Peyer's patch (tissue), 4 donors: ENCODE measurements around the gene GABRQ.

ENCODE experiments used
- POLR2A ChIP-seq, 2 donors: fragments of 450-650 bp; IDR thresholded peaks; one replicate each; pipeline ENCODE4 v1.5.1; 2017; ENCODE audit warnings: antibody characterized with exemption in 2 of 2, mild to moderate bottlenecking in 2 of 2, moderate library complexity in 2 of 2
- TF ChIP-seq, protein P1 (sequence below), 6 experiments: fragments of 450-650 bp in 4 of 6; fragments of 200-600 bp in 2 of 6; sonication (generic) in 1 of 6; IDR thresholded peaks; one replicate each; pipeline ENCODE4 v1.5.1; 2017 to 2019; ENCODE audit warnings: antibody characterized with exemption in 6 of 6, mild to moderate bottlenecking in 3 of 6, moderate library complexity in 1 of 6

DNA sequence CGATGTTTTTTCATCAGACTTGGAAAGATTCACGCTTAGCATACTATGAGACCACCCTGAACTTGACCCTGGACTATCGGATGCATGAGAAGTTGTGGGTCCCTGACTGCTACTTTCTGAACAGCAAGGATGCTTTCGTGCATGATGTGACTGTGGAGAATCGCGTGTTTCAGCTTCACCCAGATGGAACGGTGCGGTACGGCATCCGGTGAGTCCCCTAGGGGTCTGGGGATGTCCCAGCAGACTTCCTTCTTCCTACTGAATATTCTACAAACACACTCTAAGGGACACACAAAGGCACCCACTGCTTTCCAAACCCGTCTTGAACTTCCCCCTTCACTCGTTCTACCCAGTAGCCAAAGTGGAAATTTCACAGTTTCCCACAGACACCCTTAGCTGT lies 9.3 kb downstream of the GABRQ start:
- TF ChIP-seq, protein P1, sequence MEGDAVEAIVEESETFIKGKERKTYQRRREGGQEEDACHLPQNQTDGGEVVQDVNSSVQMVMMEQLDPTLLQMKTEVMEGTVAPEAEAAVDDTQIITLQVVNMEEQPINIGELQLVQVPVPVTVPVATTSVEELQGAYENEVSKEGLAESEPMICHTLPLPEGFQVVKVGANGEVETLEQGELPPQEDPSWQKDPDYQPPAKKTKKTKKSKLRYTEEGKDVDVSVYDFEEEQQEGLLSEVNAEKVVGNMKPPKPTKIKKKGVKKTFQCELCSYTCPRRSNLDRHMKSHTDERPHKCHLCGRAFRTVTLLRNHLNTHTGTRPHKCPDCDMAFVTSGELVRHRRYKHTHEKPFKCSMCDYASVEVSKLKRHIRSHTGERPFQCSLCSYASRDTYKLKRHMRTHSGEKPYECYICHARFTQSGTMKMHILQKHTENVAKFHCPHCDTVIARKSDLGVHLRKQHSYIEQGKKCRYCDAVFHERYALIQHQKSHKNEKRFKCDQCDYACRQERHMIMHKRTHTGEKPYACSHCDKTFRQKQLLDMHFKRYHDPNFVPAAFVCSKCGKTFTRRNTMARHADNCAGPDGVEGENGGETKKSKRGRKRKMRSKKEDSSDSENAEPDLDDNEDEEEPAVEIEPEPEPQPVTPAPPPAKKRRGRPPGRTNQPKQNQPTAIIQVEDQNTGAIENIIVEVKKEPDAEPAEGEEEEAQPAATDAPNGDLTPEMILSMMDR (IDR thresholded peaks at IDR 0.05), result no peak
- no peak for TF ChIP-seq POLR2A (IDR thresholded peaks at IDR 0.05)
